22Rv1 (cell line): ENCODE measurements around the gene BATF3.

ENCODE experiments used
- ZFX ChIP-seq: fragments of 450-650 bp; IDR thresholded peaks from 2 replicates; pipeline ENCODE4 v1.6.1; 2017; ENCODE audit warnings: antibody characterized with exemption, borderline replicate concordance
- TF ChIP-seq, protein P1 (sequence below): fragments of 450-650 bp; IDR thresholded peaks from 2 replicates; pipeline ENCODE4 v1.5.1; 2017; ENCODE audit warnings: mild to moderate bottlenecking

DNA sequence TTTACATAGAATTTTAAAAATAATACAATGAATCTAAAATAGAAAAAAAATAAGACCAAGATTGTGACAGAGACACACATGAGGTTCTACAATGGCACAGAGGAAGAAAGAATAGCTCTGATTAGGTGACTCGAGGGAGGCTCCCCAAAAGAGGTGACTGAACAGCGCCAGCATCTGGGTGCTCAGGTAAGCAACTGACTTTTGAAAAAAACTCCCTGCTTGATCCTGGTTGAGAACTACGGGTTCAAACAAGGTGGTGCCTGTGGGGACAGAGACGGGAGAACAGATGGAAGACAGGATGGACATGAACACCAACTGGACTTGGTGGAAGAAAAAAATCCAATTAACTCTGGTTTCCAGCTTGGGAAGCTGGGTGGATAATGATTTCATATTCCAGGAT is 22.5 kb downstream of the BATF3 start:
- no peak for TF ChIP-seq ZFX
- TF ChIP-seq, protein P1, sequence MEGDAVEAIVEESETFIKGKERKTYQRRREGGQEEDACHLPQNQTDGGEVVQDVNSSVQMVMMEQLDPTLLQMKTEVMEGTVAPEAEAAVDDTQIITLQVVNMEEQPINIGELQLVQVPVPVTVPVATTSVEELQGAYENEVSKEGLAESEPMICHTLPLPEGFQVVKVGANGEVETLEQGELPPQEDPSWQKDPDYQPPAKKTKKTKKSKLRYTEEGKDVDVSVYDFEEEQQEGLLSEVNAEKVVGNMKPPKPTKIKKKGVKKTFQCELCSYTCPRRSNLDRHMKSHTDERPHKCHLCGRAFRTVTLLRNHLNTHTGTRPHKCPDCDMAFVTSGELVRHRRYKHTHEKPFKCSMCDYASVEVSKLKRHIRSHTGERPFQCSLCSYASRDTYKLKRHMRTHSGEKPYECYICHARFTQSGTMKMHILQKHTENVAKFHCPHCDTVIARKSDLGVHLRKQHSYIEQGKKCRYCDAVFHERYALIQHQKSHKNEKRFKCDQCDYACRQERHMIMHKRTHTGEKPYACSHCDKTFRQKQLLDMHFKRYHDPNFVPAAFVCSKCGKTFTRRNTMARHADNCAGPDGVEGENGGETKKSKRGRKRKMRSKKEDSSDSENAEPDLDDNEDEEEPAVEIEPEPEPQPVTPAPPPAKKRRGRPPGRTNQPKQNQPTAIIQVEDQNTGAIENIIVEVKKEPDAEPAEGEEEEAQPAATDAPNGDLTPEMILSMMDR, result no peak
